A673 (cell line): Measurements from ENCODE around the gene MET.

Experiments
- CTCF ChIP-seq: fragments of 300-800, 200-600 bp; sonication (generic); conservative IDR thresholded peaks from 2 replicates; pipeline ENCODE4 v1.5.1; 2017; ENCODE audit warnings: low read depth, mild to moderate bottlenecking, antibody characterized with exemption, low read length, moderate library complexity, mixed read lengths
- EZH2 ChIP-seq: fragments of 200-600 bp; sonication (generic); IDR thresholded peaks from 2 replicates; pipeline ENCODE4 v1.6.1; 2017; ENCODE audit warnings: borderline replicate concordance, low read depth, mild to moderate bottlenecking, mixed read lengths, antibody characterized with exemption, low read length; ENCODE audit not compliant: poor library complexity, severe bottlenecking

- TF ChIP-seq CTCF (no peak), EZH2 (no peak)
Measured at GRCh38 chr7:116728413-116728812, 56.4 kb downstream of the MET start.
